CD4-positive, alpha-beta T cell treated with Interleukin-15 for 4 hours (primary cell): ENCODE results near the gene TTC34.

Source experiments
- DNase-seq: peaks from one replicate; pipeline ENCODE4 v3.0.0-alpha.2; 2020; ENCODE audit warnings: low spot score

TTC34 gene

DNA sequence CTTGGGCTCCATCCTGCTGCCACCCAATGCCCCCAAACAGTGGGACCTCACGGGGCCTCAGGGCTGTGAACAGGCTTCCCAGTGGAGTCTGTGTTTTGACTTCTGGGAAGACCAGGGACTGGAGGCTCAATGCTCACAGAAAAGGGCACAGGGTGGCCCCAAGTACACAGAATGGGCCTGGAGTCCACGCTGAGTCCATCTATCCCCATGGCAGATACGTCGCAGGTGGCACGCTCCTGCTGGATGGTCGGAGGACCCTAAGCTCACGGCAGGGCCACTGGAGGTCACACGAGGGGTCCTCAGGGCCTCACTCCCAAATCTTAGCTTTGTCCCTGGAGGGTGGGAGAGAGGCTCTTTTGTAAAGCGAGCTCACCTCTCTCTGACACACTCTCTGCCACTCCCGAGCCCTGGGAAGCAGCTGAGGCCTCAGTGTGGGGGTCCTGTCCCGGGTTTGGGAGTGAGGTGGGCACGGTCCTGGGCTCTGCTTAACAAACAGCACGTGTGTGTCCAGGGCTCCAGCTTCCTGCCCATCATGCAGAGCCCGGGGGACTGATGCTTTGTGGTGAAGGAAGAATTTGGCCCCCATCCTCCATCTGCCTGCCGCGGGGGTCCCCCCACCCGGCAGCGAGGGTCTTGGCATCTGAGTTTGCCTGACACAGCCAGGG is 27.2 kb upstream of the TTC34 start:
- DNase-seq, result no peak

DNA sequence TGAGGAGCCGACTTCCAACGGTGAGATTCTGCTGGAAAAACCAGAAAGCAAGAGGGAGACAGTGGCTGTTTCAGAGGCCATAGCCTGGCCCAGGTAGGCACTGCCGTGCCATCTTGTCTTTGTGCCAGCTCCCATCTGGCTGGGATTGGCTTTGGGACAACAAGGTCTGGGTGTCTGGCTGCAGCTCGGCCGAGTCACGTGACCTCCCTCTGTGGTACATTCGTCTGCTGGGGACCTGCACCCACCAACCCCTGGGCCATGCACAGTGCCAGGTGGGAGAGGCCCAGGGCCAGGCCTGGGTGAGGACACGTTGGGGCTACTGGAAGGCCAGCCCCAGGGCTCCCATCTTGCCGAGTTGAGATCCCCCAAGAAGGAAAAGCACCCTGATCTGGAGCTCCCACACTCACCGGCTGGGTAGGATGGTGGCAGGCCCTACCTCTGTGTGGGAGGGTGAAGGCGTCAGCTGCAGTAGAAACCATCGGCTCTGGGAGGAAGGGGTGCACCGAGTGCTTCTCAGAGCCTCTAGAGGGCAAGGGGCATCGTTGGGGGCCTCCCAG is 25.3 kb upstream of the TTC34 start:
- DNase-seq, result no peak

DNA sequence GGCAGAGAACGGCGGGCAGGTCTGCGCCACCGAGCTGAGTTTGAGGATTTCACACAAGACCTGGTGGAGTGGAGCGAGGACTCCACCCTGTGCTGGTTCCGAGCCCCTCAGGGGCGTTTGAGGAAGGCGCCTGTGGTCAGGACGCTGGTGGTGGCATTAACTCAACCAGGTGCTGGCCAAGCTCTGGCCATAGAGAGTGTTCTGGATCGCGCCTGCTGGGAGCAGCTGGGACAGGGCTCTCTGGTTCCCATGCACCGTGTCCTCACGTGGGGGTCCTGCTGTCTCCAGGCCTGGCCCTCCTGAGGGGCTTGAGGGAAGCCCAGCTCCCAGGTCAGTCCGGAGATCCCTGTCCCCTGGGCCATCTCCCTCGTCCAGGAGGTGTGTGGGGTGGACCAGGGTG is 24.8 kb upstream of the TTC34 start:
- DNase-seq, result no peak

DNA sequence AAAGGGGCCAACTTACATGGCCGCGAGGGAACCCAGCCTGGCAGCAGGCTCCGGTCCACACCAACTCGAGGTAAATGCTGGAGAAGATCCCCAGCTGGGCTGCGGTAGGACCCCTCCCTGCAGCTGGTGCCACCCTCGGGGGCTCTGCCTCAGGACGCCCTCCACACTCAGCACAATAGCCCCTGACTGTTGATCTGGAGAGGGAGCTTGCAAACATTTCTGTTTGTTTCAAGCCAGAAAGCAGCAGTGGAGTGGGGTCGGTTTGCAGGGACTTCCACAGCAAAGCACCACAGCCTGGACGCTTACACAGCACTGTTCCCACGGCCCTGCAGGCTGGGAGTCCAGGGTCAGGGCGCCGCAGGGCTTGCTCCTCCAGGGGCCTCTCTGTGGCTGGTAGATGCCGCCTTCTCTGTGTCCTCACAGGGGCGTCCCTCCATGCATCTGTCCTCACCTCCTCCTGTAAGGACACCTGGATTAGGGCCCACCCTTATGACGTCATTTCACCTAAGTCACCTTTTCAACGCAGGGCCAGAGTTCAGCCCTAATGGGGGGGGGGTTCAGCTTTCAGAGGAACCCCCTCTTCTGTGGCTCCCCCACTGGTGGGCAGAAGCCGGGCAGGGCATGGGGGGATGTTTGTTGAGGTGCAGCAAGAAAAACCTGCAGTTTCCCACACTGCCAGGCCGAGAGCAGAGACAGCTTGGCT is 24.1 kb upstream of the TTC34 start:
- no peak for DNase-seq

DNA sequence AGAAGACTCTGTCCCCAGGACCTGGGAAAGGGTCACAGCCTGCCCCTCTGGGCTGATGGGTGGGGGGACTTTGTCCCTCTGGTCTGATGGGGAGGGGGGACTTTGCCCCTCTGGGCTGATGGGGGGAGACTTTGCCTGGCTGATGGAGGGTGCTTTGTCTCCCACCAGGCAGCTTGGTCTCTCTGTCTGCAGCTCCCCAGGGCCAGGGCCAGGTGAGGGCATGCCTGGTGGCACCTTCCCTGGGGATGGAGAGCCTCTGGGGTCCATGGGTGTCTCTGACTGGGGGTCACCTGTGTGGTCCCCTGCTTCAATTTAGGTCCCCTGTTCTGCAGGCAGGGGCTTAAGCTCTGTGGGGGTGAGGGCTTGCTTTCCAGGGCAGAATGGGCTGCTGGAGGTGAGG is 23.5 kb upstream of the TTC34 start:
- no peak for DNase-seq

DNA sequence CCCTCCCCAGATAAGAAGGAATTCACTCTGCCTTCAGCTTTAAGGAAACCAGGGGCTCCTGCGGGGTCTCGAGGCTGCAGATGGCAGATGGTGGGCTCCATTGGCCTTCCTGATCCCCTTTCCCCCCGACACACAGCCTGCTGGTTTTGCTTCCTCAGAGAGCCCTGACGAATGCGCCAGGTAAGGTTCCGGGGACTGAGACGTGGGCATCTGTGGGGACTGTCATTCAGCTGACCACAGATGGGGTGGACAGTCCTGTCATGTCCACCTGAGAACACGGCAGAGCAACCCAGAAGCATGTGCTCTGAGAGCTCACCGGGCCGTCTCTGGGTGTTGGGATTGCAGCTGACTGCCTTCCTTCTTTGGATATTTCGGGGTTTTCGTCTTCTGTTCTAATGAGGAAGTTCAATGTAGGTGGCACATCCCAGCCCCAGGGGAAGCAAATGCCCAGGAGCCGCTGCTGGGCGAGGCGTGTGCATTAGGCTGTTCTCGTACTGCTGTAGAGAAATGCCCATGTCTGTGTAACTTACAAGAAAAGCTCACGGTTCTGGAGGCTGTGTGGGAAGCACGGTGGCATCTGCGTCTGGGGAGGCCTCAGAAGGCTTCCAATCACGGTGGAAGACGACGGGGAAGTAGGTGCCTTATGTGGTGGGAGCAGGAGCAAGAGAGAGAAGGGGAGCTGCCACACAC is 22.6 kb upstream of the TTC34 start:
- DNase-seq, result no peak

DNA sequence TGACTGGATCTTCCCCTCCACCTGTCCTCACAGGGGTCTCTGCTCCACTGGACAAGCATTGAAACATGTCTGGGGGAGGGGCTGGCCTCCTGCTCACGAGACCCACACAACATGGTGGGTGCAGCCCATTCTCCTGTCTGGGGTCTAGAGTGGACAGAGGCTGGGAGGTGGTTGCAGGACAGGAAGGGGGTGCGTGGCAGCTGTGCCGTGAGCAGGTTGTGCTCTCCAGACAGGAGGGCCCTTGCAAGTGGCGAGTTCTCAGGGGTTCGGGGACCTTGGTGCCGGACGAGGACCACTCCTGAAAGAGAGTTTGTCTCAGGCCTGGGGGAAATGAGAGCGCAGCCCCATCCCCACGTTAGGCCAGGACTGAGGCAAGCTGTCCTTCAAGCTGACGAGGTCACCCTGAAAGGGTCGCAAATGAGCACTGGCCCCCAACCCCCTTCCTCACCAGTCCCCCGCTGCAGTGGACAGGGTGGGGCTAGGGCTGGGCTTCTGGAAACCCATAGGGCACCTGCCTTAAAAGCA is 21.2 kb upstream of the TTC34 start:
- no peak for DNase-seq

DNA sequence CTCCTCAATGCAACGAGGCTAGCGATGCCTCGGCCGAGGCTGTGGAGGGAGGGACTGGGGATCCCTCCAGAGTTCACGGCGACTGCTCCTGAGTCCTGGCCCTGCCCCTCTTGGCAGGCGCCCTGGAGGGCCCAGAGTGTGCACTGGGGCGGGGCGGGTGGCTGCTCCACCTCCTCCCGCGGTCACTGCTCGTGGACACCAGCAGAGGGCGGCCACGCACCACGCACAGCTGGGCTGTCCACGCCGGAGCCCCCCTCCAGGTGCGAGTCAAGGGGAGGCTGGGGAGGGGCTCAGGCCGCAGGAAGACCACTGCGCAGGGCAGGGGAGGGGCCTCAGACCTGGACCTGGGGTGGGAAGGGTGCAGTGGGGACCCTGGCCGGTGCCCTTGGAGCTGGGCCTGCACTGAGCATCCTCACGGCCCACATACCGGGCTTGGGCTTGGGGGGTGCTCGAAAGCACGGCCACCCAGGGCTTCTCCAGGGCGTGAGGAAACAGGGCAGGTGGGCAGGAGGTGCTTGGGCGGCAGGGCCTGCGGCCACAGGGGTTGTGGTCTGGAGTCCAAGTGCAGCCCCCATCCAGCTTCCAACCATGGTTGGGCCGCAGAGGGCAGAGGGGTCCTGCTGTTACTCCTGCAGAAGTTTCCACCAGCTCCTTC is 20.6 kb upstream of the TTC34 start:
- peak; percentile 12 for DNase-seq

DNA sequence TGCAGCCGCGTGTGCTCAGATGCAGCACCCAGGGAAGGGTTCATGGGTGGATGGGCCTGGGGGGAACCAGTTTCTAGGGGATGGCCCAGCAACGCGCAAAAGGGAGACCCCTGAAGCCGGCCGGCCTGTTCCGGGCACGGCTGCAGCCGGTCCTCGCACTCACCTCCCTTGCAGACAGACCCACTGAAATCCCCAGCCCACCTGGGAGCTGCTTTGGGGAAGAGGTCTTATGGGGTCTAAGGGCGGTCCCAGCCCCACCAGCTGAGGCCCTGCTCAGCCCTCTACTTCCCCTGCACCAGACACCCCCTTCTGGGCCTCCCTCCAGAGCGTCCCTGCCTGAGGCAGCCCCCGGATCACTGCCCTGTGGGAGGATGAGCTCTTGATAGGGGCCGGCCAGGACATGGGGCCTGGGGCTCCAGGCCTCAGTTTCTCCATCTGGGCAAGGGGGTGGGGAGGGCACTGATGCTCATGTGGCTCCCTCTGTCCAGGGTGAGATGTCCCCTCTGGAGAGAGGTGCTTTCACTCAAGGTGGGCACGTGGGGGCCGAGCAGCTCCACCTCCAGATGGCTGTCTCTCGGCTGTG is 20.0 kb upstream of the TTC34 start:
- no peak for DNase-seq

DNA sequence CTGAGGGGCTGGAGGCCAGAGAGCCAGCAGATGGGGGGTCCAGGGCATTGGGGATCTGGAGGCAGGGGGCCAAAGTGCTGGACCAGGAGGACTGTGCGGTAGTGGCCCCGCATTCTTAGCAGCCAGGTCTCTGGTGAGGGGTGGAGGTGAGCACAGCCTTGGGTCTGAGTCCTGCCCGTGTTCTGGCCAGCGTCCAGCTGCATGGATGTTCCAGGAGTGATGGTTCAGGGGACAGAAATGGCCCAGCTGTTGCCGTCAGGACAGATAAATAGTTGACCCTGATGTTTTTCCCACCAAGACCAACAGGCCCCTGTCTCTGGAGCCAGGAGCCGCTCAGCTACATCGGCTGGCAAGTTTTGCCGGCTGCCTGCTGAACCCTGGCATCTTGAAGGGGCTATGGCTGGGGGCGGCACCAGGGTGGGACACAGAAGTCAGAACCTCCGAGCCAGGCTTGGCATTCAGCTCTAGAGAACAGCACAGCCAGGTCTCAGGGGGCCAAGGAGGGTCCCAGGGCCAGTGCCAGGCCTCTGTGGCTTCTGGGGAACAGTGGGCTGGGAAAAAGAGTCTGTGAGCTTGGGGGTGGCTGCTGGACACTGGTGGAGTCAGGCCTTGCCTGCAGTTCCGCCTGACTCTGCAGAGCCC is 19.4 kb upstream of the TTC34 start:
- no peak for DNase-seq

DNA sequence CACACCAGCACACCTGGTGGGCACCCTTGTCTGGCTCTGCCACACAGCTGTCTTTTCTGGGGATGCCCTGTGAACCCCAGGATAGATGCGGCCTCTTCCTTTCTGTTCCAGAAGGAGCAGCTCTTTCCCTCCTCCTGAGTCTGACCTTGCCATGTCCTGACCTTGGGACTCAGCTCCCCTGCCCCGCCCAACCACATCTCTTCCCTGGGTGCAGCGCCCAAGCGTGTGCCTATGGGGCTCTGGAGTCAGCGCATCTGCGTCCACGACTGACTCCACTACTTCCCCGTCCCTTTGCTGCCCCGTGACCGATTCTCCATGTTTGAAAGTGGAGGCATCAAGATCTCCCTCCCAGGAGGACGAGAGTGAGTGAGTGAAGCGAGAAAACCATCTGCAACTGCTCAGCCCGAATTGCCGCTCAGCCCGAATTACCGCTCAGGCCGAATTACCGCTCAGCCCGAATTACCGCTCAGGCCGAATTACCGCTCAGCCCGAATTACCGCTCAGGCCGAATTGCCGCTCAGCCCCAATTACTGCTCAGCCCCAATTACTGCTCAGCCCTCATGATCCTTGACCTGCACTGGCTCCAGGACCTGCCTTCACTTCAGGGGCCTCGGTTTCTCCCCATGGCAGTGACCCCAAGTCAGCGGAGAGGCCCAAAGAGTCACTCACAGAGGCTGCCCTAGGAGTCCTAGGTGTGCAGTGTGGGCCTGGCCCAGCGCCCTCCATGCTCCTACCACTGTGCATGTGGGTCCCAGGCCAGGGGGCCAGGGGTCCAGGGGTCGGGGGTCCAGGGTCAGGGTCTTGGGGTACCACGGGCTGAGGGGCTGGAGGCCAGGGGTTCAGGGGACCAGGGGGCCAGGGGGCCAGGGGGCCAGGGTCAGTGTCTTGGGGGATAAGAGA is 18.6 kb upstream of the TTC34 start:
- no peak for DNase-seq

DNA sequence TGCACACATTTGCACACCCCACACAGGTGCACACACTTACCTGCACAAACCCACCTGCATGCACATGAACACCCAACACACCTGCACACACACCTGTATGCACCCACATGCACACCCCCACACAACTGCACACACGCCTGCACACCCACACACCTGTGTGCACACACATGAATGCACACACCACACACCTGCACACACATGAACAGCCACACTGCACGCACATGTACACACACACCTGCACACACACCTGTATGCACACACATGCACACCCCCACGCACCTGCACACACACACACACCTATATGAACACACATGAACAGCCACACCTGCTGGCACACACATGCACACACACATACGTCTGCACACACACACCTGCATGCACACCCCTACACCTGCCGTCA is 17.9 kb upstream of the TTC34 start:
- DNase-seq, result no peak

DNA sequence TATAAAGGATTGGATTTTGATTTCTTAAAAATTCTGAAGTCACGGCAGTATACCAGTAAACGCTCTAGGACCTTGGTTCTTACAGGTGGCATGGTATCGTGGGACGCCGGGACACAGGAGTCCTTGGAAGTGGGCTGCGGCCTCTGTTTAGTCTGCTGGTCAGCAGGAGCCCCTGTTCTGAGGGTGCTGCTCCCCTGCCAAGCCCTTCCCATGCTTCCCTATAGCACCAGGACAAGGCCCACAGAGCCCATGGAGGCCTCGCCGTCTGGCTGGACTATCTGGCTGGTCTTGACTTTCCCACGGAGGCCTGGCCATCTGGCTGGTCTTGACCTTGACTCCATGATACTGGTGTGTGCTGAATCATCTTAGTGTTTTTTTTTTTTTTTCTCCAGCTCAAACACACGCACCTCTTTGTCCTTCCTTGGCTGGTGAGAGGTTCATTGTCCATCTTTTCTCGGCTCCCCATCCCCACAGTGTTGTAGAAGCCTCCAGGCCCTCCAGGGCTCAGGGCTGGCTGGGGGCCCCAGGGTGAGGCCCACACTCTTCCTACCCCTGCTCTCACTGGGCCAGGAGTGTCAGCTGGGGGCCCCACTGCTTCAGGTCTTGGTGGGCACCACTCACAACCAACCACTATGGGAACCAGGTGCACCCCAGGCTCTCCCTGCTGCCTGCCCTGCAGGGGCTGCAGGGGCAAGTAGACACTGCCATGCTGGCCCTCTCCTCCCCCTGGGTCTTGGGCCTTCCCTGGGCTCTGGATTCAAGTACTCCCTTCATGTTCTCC is 16.5 kb upstream of the TTC34 start:
- DNase-seq, result no peak

DNA sequence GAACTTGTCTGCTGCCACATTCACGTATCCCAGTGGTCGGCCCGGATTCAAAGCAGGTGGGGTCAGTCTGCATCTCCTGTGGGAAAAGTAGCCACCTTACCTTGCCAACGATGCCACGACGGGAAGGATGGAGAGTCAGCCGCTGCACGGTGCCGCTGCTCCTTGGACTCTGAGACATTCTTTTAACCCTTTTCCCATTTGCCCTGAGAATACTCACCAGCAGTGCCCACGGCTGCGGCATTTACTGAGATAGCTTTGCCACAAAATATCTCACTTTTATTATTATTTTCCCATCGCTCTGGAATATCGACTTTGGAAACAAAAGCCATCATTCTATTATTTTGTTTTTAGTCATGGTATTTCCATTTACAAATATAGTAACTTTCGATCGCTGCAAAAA is 15.3 kb upstream of the TTC34 start:
- no peak for DNase-seq

DNA sequence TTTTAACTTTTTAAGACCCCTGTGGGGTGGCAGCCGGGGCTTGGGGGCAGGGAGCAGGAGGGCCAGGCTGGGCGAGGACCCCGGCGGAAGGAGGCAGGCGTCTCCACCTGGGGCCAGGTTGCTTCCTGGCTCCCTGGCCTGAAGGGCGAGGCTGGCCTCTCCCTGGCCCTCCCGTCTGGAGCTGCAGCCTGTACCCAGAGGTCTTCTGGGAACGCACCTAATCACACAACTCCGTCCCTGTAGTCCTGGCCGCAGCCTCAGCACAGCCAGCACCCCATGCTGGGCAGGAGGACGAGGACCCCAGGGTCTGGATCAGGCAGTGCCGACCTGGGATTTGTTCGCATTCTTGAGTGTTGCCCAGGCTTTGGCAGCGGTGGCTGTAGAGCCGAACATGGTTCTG is 14.1 kb upstream of the TTC34 start:
- no peak for DNase-seq

DNA sequence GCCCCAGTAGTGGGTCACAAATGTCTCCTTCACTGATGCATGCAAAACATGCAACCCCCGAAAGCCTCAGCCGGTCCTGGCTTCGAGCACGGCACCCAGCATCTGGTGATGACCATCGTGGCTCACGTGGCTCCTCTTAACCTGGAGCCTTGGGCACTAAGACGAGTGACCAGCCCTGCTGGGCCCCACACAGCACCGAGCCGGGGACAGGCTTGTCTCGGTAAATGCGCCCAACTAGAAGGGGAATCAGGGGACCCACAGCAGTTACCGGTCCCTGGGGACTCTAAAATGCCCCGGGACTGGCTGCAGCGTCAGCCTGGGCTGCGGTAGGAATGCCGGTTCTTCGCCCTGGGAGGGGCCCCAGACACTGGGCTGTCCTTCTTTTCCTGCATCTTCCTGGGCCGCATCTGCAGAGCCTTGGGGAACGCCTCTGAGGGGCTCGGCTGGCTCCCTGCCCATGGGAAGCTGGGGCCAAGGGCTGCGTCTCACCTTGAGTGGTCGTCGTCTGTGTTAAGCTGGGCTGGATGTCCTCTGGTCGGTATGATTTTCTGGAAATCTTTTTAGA is 13.1 kb upstream of the TTC34 start:
- no peak for DNase-seq

DNA sequence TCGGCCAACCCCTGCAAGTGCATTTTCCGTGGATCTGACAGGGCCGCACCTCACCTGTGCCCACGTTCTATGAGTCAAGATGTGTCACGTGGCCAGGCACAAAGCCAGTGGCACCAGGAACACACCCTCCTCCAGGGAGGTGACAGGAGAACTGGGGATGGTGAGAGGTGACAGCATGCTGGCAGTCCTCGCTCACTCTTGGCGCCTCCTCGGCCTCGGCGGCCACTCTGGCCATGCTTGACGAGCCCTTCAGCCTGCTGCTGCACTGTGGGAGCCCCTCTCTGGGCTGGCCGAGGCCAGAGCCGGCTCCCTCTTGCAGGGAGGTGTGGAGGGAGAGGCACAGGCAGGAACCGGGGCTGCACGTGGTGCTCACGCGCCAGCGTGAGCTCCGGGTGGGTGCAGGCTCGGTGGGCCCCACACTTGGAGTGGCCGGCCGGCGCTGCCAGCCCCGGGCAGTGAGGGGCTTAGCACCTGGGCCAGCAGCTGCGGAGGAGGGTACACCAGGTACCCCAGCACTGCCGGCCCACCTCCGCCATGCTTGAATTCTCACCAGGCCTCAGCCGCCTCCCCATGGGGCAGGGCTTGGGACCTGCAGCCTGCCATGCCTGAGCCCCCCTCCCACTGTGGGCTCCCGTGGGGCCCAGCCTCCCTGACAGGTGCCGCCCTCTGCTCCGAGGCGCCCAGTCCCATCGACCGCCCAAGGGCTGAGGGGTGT is 11.6 kb upstream of the TTC34 start:
- no peak for DNase-seq

DNA sequence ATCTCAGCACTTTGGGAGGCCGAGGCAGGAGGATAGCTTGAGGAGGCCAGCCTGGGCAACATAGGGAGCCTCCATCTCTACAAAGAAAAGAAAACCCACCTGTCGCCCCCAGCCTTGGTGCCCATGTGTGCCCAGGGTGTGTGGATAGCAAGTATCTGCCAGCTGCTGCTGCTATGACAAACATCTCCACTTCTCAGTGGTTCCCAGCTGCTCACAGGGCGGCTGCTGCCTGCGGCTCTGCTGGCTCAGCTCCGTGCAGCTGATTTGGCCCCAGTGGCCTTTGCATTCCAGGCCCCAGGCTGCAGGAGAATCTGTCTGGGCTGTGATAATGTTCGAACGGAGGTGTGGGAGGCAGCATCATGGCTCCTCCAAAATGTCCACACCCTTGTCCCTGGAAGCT is 10.6 kb upstream of the TTC34 start:
- no peak for DNase-seq

DNA sequence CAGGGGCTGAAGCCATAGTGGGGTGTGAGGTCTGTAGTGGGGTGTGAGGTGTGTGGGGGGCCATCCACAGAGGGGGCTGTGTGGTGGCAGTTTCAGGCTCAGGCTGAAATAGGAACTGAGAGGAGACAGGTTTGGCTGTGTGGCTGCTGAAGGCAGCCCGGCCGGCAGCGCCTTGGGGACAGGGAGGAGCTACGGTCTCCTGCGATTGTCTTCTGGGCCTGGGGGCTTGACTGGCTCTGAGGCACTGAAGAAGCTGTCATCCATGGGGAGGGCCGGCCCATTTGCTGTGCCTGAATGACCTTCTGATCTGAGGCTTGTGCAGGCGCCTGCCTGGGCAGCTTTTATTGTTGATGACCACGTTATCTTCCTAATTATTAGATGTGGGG is 10.0 kb upstream of the TTC34 start:
- no peak for DNase-seq
